Osteoblast (primary cell): ENCODE measurements around the gene DIAPH2. TPM values are rescaled to one million over a fixed set of nuclear protein-coding genes. Genes with fewer than 3 reads are reported as not detected.

Experiments
- DNase-seq: peaks from one replicate; pipeline ENCODE4 v3.0.0; 2011; ENCODE audit warnings: low spot score, mixed read lengths; ENCODE audit not compliant: insufficient read length; ENCODE audit errors: missing footprints
- H2AFZ ChIP-seq: 2 replicates; pipeline ENCODE4 v1.6.0; 2011; ENCODE audit warnings: mild to moderate bottlenecking, low read length
- H3K27ac ChIP-seq: 2 replicates; pipeline ENCODE4 v1.5.1; 2011; ENCODE audit warnings: mild to moderate bottlenecking, low read depth, low read length, moderate library complexity
- H3K27me3 ChIP-seq: 2 replicates; pipeline ENCODE4 v1.6.0; 2012; ENCODE audit warnings: mild to moderate bottlenecking, control low read depth, inconsistent platforms, low read length, moderate library complexity; ENCODE audit not compliant: insufficient read depth
- H3K36me3 ChIP-seq: 2 replicates; pipeline ENCODE4 v1.5.1; 2011; ENCODE audit warnings: mild to moderate bottlenecking, low read length, control low read depth, moderate library complexity; ENCODE audit not compliant: insufficient read depth
- H3K4me1 ChIP-seq: 2 replicates; pipeline ENCODE4 v1.5.1; 2011; ENCODE audit warnings: mild to moderate bottlenecking, low read length, control low read depth, moderate library complexity; ENCODE audit not compliant: insufficient read depth
- H3K4me2 ChIP-seq: 2 replicates; pipeline ENCODE4 v1.6.0; 2011; ENCODE audit warnings: mild to moderate bottlenecking, low read length; ENCODE audit not compliant: insufficient read depth
- H3K4me3 ChIP-seq: fragments of 200-600 bp; sonication (generic); 3 replicates; pipeline ENCODE4 v1.5.1; 2012; ENCODE audit warnings: mild to moderate bottlenecking, low read length, inconsistent platforms; ENCODE audit not compliant: insufficient read depth
- H3K79me2 ChIP-seq: 2 replicates; pipeline ENCODE4 v1.6.0; 2012; ENCODE audit warnings: mild to moderate bottlenecking, low read length, control low read depth, inconsistent platforms; ENCODE audit not compliant: insufficient read depth
- H3K9me3 ChIP-seq: 2 replicates; pipeline ENCODE4 v1.5.1; 2011; ENCODE audit warnings: low read depth, low read length, control low read depth
- H4K20me1 ChIP-seq: 2 replicates; pipeline ENCODE4 v1.6.0; 2012; ENCODE audit warnings: mild to moderate bottlenecking, low read length, control low read depth; ENCODE audit not compliant: insufficient read depth
- total RNA-seq: library from RNA; depleted of rRNA; stranded (reverse); fragments of >200 nt; gene quantifications from 2 replicates; pipeline ENCODE4 v1.2.3, GENCODE V29; 2012
- TF ChIP-seq, protein P1 (sequence below): IDR thresholded peaks from 2 replicates; pipeline ENCODE4 v1.5.1; 2011; ENCODE audit warnings: mild to moderate bottlenecking, low read depth, low read length, moderate library complexity; ENCODE audit errors: extremely low read depth

DIAPH2 gene
- total RNA-seq, 1 donor, result 21.0 TPM

DNA sequence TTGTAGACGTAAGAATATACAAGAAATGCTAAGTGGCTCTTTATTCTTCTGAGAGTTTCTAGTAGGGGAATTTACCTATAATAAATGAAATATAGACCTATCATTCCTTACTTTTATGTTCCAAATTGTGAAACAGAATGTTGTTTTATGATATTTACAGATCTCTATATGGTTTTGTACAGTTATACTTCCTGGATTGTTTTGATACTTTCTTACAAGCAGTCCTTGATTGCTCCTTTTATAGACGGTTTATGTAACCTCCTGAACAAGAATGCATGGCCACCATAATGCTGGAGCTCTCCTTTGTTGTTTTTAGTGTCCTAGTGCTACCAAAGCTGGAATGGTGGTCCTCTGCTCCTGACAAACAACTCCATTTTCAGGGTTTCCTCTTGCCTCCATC is 107.4 kb downstream of the DIAPH2 start:
- H3K4me2 ChIP-seq, result no peak overlapping the region
- no peaks in the 10 kb centered on the region for H3K27me3 ChIP-seq
- no peaks in the 10 kb centered on the region for H3K4me1 ChIP-seq
- no peaks in the 10 kb centered on the region for H4K20me1 ChIP-seq
- no peak overlapping the region for H3K4me3 ChIP-seq
- H3K27ac ChIP-seq, result no peak overlapping the region
- DNase-seq, result no peak
- no peaks in the 10 kb centered on the region for H3K36me3 ChIP-seq
- no peak overlapping the region for H2AFZ ChIP-seq
- TF ChIP-seq, protein P1, sequence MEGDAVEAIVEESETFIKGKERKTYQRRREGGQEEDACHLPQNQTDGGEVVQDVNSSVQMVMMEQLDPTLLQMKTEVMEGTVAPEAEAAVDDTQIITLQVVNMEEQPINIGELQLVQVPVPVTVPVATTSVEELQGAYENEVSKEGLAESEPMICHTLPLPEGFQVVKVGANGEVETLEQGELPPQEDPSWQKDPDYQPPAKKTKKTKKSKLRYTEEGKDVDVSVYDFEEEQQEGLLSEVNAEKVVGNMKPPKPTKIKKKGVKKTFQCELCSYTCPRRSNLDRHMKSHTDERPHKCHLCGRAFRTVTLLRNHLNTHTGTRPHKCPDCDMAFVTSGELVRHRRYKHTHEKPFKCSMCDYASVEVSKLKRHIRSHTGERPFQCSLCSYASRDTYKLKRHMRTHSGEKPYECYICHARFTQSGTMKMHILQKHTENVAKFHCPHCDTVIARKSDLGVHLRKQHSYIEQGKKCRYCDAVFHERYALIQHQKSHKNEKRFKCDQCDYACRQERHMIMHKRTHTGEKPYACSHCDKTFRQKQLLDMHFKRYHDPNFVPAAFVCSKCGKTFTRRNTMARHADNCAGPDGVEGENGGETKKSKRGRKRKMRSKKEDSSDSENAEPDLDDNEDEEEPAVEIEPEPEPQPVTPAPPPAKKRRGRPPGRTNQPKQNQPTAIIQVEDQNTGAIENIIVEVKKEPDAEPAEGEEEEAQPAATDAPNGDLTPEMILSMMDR, result no peak
- no peaks in the 10 kb centered on the region for H3K9me3 ChIP-seq
- H3K79me2 ChIP-seq, result no peaks in the 10 kb centered on the region

DNA sequence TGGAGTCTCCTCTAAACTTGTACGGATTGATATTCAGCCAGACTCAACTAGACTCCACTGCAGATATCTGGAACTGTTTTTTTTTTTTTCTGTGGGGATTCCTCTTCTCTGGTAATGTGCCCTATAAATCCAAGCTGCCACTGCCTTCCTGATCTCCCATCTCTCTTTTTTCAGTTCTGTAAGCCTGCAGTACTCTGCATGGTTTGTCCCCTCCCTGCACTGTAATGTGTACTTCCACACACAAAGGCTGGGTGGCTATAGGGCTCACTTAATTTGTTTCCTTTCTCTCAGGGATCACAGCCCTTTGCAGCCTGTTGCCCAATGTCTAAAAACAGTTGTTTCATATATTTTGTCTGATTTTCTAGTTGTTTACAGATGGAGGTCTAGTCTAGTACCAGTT is 114.3 kb downstream of the DIAPH2 start:
- H3K9me3 ChIP-seq, result no peaks in the 10 kb centered on the region
- DNase-seq, result no peak
- H3K4me2 ChIP-seq, result no peak overlapping the region
- TF ChIP-seq, protein P1, result no peak
- no peak overlapping the region for H3K4me3 ChIP-seq
- no peaks in the 10 kb centered on the region for H3K36me3 ChIP-seq
- no peaks in the 10 kb centered on the region for H3K4me1 ChIP-seq
- H3K27me3 ChIP-seq, result no peaks in the 10 kb centered on the region
- H3K79me2 ChIP-seq, result no peaks in the 10 kb centered on the region
- no peak overlapping the region for H3K27ac ChIP-seq
- no peaks in the 10 kb centered on the region for H4K20me1 ChIP-seq
- no peak overlapping the region for H2AFZ ChIP-seq

DNA sequence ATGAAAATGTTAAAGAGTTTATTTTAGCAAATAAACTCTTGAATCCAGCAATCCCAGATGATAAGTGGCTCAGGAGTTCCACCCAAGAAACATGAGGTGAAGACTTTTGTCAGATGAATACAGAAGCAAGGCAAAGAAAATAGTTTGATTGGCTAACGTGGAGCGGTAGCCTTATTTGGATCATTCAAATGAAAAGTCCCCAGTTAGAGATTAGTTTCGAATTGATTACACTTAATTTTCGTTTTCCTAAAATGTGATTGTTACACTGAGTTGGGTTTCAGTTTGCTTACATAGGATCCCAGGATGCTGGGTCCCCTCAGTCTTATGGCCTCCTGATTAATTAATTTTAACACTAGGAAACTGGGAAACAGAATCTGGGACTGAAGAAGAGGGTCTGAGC is 122.7 kb downstream of the DIAPH2 start:
- Histone ChIP-seq H3K27ac (no peak overlapping the region), H3K4me2 (no peak overlapping the region), H3K4me1 (no peaks in the 10 kb centered on the region), H4K20me1 (no peaks in the 10 kb centered on the region), H3K79me2 (no peaks in the 10 kb centered on the region), H3K27me3 (no peaks in the 10 kb centered on the region), H3K4me3 (no peak overlapping the region), H3K36me3 (no peaks in the 10 kb centered on the region), H2AFZ (no peak overlapping the region), H3K9me3 (no peaks in the 10 kb centered on the region)
- TF ChIP-seq, protein P1, result no peak
- no peak for DNase-seq

DNA sequence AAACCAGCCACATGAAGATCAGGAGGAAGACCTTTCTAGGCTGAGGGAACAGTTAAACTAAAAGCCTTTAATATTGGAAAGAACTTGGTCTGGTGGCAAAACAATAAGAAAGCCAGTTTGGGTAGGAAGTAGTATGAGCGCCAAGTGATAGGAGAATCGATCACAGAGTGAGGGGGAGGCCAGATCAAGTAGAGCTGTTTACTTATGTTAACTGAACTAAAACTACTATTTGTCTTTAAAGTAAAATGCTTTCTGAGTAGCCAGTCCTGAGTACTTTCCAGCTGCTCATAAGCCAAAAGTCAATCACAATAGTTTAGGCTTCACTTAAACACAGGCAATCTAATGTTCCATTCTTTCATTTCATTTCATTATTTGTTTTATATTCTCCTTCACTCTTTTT is 136.3 kb downstream of the DIAPH2 start:
- no peak overlapping the region for H2AFZ ChIP-seq
- H3K4me1 ChIP-seq, result no peaks in the 10 kb centered on the region
- no peak for DNase-seq
- H3K79me2 ChIP-seq, result no peaks in the 10 kb centered on the region
- no peak overlapping the region for H3K4me2 ChIP-seq
- H3K36me3 ChIP-seq, result no peaks in the 10 kb centered on the region
- H3K4me3 ChIP-seq, result no peak overlapping the region
- H3K9me3 ChIP-seq, result no peaks in the 10 kb centered on the region
- no peak overlapping the region for H3K27ac ChIP-seq
- no peaks in the 10 kb centered on the region for H3K27me3 ChIP-seq
- H4K20me1 ChIP-seq, result no peaks in the 10 kb centered on the region
- TF ChIP-seq, protein P1, result no peak
